Measurements from ENCODE around the gene SH2D7.

GRCh38 chr15:78130466-78131294 lies 38.3 kb downstream of the SH2D7 start:
- no peak for TF ChIP-seq EZH2 (IDR thresholded peaks at IDR 0.05; ENCODE audit: low read length, unreplicated experiment)
- no peak for TF ChIP-seq CTCF (conservative IDR thresholded peaks at IDR 0.05; ENCODE audit: low read depth, low read length)
- no peak for TF ChIP-seq EZH2phosphoT487 (IDR thresholded peaks at IDR 0.05; ENCODE audit: borderline replicate concordance, low read length)
